ENCODE results near the gene CCDC116. TPM values are rescaled to one million over a fixed set of nuclear protein-coding genes. Genes with fewer than 3 reads are reported as not detected.

The CCDC116 gene
- under 1 TPM; 0.21 to 0.40 (median 0.25) TPM for polyA plus RNA-seq
- long read RNA-seq, donor 1, result 0 reads
- long read RNA-seq, donor 2, result 0 reads
- long read RNA-seq, donor 3, result 0 reads
- long read RNA-seq, donor 4, result 0 reads
- long read RNA-seq, donor 5, result 0 reads
- long read RNA-seq, donor 6, result 0 reads
- long read RNA-seq, donor 7, result 0 reads
- long read RNA-seq, donor 8, result 0 reads
- long read RNA-seq, donor 9, result 0 reads
- long read RNA-seq, donor 10, result 0 reads

GRCh38 chr22:21632237-21632895 is at the start of gene CCDC116:
Gene CCDC116, plus strand, starts transcription at chr22:21632760. Its CDS starts 422 bp downstream, at chr22:21633182.
- peaks cover 0 to 14% (median 3%) of the 10 kb centered on the region in 3 donors for H3K36me3 ChIP-seq (ENCODE audit: control insufficient read depth in 3 of 3, insufficient read depth in 2 of 3, low read depth in 1 of 3, low read length in 3 of 3)
- no peak for FAIRE-seq
- peaks cover 0 to 12% (median 3%) of the 10 kb centered on the region in 3 donors for H3K4me1 ChIP-seq (ENCODE audit: control insufficient read depth in 3 of 3, insufficient read depth in 2 of 3, low read depth in 1 of 3, low read length in 2 of 3)
- no peak for DNase-seq
- 52 to 91% (median 78%) methylated on average over 27 of the region's 27 CpGs for WGBS, 3 donors
- no peaks in the 10 kb centered on the region for H3K9me3 ChIP-seq (ENCODE audit: control insufficient read depth in 2 of 2, insufficient read depth in 1 of 2, low read depth in 1 of 2, low read length in 1 of 2)
- no peaks in the 10 kb centered on the region for H3K27me3 ChIP-seq (ENCODE audit: control insufficient read depth in 3 of 3, insufficient read depth in 3 of 3, low read length in 3 of 3)
- H3K4me3 ChIP-seq (ENCODE audit: low read depth in 1 of 3, low read length in 3 of 3), result no peak within 1 kb of the TSS
- peak within 1 kb of the TSS in 1 of 3 donors; percentile 31 for H3K27ac ChIP-seq (ENCODE audit: low read depth in 1 of 3, low read length in 2 of 3)

- no peaks in the 10 kb centered on the region for H3K27me3 ChIP-seq (ENCODE audit: control insufficient read depth in 3 of 3, insufficient read depth in 3 of 3, low read length in 3 of 3)
- WGBS, 3 donors, result 45 to 67% (median 55%) methylated on average over 10 of the region's 10 CpGs
- peaks cover 2 to 7% (median 4%) of the 10 kb centered on the region in 3 donors for H3K4me1 ChIP-seq (ENCODE audit: control insufficient read depth in 3 of 3, insufficient read depth in 2 of 3, low read depth in 1 of 3, low read length in 2 of 3)
- H3K4me3 ChIP-seq (ENCODE audit: low read depth in 1 of 3, low read length in 3 of 3), result no peak overlapping the region
- H3K9me3 ChIP-seq (ENCODE audit: control insufficient read depth in 2 of 2, insufficient read depth in 1 of 2, low read depth in 1 of 2, low read length in 1 of 2), result no peaks in the 10 kb centered on the region
- FAIRE-seq (no peak), DNase-seq (no peak)
- peaks cover 0 to 39% (median 0%) of the 10 kb centered on the region in 3 donors for H3K36me3 ChIP-seq (ENCODE audit: control insufficient read depth in 3 of 3, insufficient read depth in 2 of 3, low read depth in 1 of 3, low read length in 3 of 3)
- no peak overlapping the region for H3K27ac ChIP-seq (ENCODE audit: low read depth in 1 of 3, low read length in 2 of 3)
Observed at GRCh38 chr22:21582801-21583740, 49.5 kb upstream of the CCDC116 start.

DNA sequence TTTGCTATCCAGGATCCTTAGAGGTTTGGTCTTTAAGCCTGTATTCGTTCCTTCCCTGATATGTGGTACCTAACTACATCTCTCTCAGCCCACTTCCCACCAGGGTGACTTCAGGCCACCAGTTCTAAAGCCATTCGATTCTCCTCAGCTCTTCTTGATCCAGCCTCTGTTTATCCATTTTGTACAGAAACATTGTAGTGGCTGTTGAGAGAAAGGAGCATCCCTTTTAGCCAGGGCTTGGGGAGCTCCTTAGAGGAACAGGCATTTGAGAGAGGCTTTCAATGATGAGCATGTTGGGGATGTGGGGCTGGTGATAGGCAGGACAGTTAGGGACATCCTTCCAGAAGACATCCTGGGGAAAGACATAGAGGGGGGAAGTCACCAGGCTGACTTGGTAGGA is 47.2 kb upstream of the CCDC116 start:
- Histone ChIP-seq H3K27me3 (ENCODE audit: control insufficient read depth in 3 of 3, insufficient read depth in 3 of 3, low read length in 3 of 3) (no peaks in the 10 kb centered on the region), H3K4me1 (ENCODE audit: control insufficient read depth in 3 of 3, insufficient read depth in 2 of 3, low read depth in 1 of 3, low read length in 2 of 3) (no peaks in the 10 kb centered on the region), H3K4me3 (ENCODE audit: low read depth in 1 of 3, low read length in 3 of 3) (no peak overlapping the region), H3K27ac (ENCODE audit: low read depth in 1 of 3, low read length in 2 of 3) (no peak overlapping the region), H3K9me3 (ENCODE audit: control insufficient read depth in 2 of 2, insufficient read depth in 1 of 2, low read depth in 1 of 2, low read length in 1 of 2) (no peaks in the 10 kb centered on the region), H3K36me3 (ENCODE audit: control insufficient read depth in 3 of 3, insufficient read depth in 2 of 3, low read depth in 1 of 3, low read length in 3 of 3) (peaks cover 0 to 41% (median 0%) of the 10 kb centered on the region in 3 donors)
- FAIRE-seq (no peak), DNase-seq (no peak)
- 79 to 86% (median 79%) methylated on average over 2 of the region's 2 CpGs for WGBS, 3 donors

GRCh38 chr22:21587803-21588611 is 44.6 kb upstream of the CCDC116 start:
- H3K4me1 ChIP-seq (ENCODE audit: control insufficient read depth in 3 of 3, insufficient read depth in 2 of 3, low read depth in 1 of 3, low read length in 2 of 3), result no peaks in the 10 kb centered on the region
- no peak overlapping the region for H3K4me3 ChIP-seq (ENCODE audit: low read depth in 1 of 3, low read length in 3 of 3)
- H3K27ac ChIP-seq (ENCODE audit: low read depth in 1 of 3, low read length in 2 of 3), result no peak overlapping the region
- no peaks in the 10 kb centered on the region for H3K9me3 ChIP-seq (ENCODE audit: control insufficient read depth in 2 of 2, insufficient read depth in 1 of 2, low read depth in 1 of 2, low read length in 1 of 2)
- no peaks in the 10 kb centered on the region for H3K27me3 ChIP-seq (ENCODE audit: control insufficient read depth in 3 of 3, insufficient read depth in 3 of 3, low read length in 3 of 3)
- FAIRE-seq, result no peak
- WGBS, 3 donors, result 65 to 69% (median 68%) methylated on average over 4 of the region's 4 CpGs
- H3K36me3 ChIP-seq (ENCODE audit: control insufficient read depth in 3 of 3, insufficient read depth in 2 of 3, low read depth in 1 of 3, low read length in 3 of 3), result peaks cover under 1 to 50% (median 6%) of the 10 kb centered on the region in 3 donors
- DNase-seq, result no peak

GRCh38 chr22:21589396-21589795 is 43.2 kb upstream of the CCDC116 start:
- Histone ChIP-seq H3K4me1 (ENCODE audit: control insufficient read depth in 3 of 3, insufficient read depth in 2 of 3, low read depth in 1 of 3, low read length in 2 of 3) (no peaks in the 10 kb centered on the region), H3K36me3 (ENCODE audit: control insufficient read depth in 3 of 3, insufficient read depth in 2 of 3, low read depth in 1 of 3, low read length in 3 of 3) (peaks cover 4 to 55% (median 18%) of the 10 kb centered on the region in 3 donors), H3K9me3 (ENCODE audit: control insufficient read depth in 2 of 2, insufficient read depth in 1 of 2, low read depth in 1 of 2, low read length in 1 of 2) (no peaks in the 10 kb centered on the region), H3K27ac (ENCODE audit: low read depth in 1 of 3, low read length in 2 of 3) (no peak overlapping the region), H3K27me3 (ENCODE audit: control insufficient read depth in 3 of 3, insufficient read depth in 3 of 3, low read length in 3 of 3) (no peaks in the 10 kb centered on the region), H3K4me3 (ENCODE audit: low read depth in 1 of 3, low read length in 3 of 3) (no peak overlapping the region)
- no peak for DNase-seq
- WGBS, 3 donors, result 88 to 92% (median 89%) methylated on average over 8 of the region's 8 CpGs
- no peak for FAIRE-seq

DNA sequence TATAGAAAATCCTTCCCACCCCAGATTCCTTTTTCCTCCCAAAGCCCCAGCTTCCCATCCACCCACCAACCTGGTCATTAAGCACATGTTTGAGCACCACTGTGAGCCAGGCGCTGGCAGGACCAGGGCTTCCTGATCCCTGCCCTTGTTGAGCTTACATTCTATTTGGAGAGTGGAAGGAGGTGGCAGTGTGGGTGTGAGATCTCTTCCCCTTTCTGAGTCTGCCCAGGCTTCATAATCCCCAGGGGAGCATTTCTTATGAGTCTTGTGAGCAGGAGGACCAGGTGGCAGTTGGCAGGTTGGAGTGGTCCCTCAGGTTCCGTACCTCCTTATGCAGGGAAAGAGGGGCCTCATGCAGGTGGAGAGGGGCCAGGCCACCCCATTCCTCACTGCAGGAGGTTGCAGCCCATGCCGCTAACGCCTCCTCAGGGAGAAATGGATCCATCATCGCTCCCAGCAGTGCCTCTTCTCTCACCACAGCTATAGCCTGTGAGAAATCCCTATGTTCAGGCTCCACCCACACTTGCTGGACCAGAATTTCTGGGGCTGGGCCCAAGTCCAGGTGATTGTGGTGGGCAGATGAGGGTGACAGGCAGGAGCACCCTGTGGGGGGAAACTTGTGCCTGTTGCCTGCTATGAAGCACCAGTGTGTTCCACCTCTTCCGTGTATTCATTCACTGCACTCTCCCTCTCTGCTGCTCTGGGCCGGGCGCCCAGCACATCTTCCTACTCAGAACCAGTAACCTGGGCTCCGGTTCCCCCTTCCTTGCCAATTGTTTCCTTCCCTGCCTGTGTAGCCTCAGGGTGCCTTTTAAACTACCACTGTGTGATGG is 41.5 kb upstream of the CCDC116 start:
- Histone ChIP-seq H3K27ac (ENCODE audit: low read depth in 1 of 3, low read length in 2 of 3) (no peak overlapping the region), H3K9me3 (ENCODE audit: control insufficient read depth in 2 of 2, insufficient read depth in 1 of 2, low read depth in 1 of 2, low read length in 1 of 2) (no peaks in the 10 kb centered on the region), H3K36me3 (ENCODE audit: control insufficient read depth in 3 of 3, insufficient read depth in 2 of 3, low read depth in 1 of 3, low read length in 3 of 3) (peaks cover 4 to 60% (median 22%) of the 10 kb centered on the region in 3 donors), H3K27me3 (ENCODE audit: control insufficient read depth in 3 of 3, insufficient read depth in 3 of 3, low read length in 3 of 3) (no peaks in the 10 kb centered on the region), H3K4me3 (ENCODE audit: low read depth in 1 of 3, low read length in 3 of 3) (no peak overlapping the region), H3K4me1 (ENCODE audit: control insufficient read depth in 3 of 3, insufficient read depth in 2 of 3, low read depth in 1 of 3, low read length in 2 of 3) (no peaks in the 10 kb centered on the region)
- FAIRE-seq (no peak), DNase-seq (no peak)
- WGBS, 3 donors, result 87 to 96% (median 91%) methylated on average over 9 of the region's 9 CpGs

DNA sequence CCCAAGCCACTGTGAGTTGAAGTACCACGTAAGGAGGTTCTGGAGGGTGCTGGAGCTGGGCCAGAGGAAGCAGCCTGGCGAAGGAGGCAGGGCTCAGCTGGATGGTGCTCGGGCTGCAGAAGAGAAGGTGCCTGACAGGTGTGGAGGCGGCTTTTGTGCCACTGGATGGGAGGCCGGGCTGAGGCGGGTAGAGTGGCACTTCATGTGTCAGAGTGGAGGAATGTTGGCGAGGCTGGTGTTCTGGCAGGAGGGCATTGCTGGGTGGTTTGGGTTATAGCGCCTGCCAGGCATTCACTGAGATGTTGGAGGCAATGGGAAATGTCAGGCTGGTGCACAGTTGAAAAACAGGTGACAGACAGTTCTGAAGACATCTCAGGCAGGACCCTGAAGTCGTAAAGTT is 40.9 kb upstream of the CCDC116 start:
- no peak for FAIRE-seq
- WGBS, 3 donors, result 75 to 87% (median 81%) methylated on average over 9 of the region's 9 CpGs

More for the DNA sequence above, 40.9 kb upstream of the CCDC116 start:
- H3K9me3 ChIP-seq (ENCODE audit: control insufficient read depth in 2 of 2, insufficient read depth in 1 of 2, low read depth in 1 of 2, low read length in 1 of 2), result no peaks in the 10 kb centered on the region
- no peak overlapping the region for H3K4me3 ChIP-seq (ENCODE audit: low read depth in 1 of 3, low read length in 3 of 3)
- peaks cover 4 to 62% (median 22%) of the 10 kb centered on the region in 3 donors for H3K36me3 ChIP-seq (ENCODE audit: control insufficient read depth in 3 of 3, insufficient read depth in 2 of 3, low read depth in 1 of 3, low read length in 3 of 3)
- H3K27me3 ChIP-seq (ENCODE audit: control insufficient read depth in 3 of 3, insufficient read depth in 3 of 3, low read length in 3 of 3), result no peaks in the 10 kb centered on the region
- no peak for DNase-seq
- no peak overlapping the region for H3K27ac ChIP-seq (ENCODE audit: low read depth in 1 of 3, low read length in 2 of 3)
- no peaks in the 10 kb centered on the region for H3K4me1 ChIP-seq (ENCODE audit: control insufficient read depth in 3 of 3, insufficient read depth in 2 of 3, low read depth in 1 of 3, low read length in 2 of 3)

Data from small intestine (tissue), 16 donors.